GM18909 (cell line): Measurements from ENCODE around the gene AMDHD2.
"Not testable (repeated sequence)": the region's sequence is repeated elsewhere in the genome, so short reads cannot be mapped to it uniquely, and the experiment has no call there.

Experiments used
- ATAC-seq: cut with Tn5 transposase; IDR thresholded peaks from one replicate; pipeline ENCODE4 v1.9.1; 2021; ENCODE audit warnings: mild to moderate bottlenecking; ENCODE audit not compliant: unreplicated experiment, poor library complexity

AMDHD2 gene

DNA sequence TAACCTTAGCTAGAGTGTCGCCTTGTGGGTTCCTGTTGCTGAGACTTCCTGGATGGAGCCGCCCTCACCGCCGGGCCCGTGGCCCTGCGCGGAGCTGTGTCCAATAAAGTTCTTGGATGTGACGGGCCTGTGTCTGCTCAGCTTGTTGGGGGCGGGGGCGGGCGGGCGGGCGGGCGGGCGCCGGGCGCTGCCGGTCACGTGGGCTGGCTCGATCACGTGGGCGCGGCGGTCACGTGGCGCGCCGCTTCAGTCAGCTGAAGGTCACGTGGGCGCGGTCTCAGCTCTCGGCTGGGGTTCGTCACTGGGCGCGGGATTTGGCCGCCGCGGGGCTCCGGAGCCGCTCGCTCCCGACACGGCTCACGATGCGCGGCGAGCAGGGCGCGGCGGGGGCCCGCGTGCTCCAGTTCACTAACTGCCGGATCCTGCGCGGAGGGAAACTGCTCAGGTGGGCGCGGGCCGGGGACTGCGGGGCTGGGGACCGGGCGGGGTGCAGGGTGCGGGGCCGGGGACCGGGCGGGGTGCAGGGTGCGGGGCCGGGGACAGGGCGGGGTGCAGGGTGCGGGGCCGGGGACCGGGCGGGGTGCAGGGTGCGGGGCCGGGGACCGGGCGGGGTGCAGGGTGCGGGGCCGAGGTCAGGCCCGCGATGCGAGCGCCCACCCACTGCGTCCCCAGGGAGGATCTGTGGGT lies at the start of gene AMDHD2:
Gene AMDHD2 (plus strand): TSS at position 275 of the 687 bp plus-strand sequence. CDS start 88 bp downstream, at position 363.
- ATAC-seq: peak; percentile 43

DNA sequence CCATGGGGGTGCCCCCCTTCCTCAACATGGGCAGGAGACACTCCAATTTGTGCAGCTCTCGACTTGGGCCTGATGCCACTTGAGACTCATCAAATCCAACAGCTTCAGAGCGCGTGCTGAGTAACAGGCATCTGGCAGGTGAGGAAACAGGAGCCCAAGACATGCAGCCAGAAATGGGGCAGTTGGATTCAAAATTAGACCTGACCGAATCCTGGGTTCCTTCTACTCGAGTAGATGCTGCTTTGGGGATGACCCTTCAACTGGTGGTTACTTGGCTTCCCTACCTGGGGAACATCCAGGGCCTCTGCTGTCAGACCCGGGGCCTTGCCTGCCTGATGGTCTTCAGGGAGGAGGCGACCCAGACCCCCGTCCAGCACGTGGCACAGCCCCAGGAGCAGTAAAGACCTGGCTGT lies 49.6 kb upstream of the AMDHD2 start:
- no peak for ATAC-seq

DNA sequence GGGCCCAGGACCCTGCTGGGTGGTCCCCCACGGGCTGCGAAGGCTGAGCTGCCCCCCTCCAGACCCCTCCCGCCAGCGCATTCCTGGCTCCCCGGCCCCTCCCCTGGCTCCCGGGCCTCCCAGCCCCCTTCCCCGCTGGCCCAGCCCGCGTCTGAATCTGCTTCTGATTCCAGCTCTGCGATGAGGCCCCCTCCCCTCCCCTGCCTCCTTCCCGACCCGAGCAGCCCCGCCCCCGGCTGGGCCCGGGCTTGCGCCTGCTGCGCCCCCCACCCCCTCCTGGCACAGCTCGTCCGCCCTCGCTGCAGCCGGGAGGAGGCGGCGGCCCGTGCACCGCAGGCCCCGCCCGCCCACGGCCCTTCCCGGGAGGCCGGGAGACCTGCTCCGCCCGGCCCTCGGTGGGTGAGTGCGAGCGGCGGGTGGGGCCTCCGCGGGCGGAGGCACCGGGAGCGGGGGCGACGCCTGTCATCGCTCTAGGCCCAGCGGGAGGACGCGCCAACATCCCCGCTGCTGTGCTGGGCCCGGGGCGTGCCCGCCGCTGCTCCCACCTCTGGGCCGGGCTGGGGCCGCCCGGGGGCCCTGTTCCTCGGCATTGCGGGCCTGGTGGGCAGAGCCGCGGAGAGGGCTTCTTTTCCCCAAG lies 49.0 kb upstream of the AMDHD2 start, which contains the start of gene NTN3:
Gene NTN3 (plus strand): TSS at position 282 of the 637 bp plus-strand sequence. CDS start 405 bp downstream, outside the sequence.
- ATAC-seq: no peak

DNA sequence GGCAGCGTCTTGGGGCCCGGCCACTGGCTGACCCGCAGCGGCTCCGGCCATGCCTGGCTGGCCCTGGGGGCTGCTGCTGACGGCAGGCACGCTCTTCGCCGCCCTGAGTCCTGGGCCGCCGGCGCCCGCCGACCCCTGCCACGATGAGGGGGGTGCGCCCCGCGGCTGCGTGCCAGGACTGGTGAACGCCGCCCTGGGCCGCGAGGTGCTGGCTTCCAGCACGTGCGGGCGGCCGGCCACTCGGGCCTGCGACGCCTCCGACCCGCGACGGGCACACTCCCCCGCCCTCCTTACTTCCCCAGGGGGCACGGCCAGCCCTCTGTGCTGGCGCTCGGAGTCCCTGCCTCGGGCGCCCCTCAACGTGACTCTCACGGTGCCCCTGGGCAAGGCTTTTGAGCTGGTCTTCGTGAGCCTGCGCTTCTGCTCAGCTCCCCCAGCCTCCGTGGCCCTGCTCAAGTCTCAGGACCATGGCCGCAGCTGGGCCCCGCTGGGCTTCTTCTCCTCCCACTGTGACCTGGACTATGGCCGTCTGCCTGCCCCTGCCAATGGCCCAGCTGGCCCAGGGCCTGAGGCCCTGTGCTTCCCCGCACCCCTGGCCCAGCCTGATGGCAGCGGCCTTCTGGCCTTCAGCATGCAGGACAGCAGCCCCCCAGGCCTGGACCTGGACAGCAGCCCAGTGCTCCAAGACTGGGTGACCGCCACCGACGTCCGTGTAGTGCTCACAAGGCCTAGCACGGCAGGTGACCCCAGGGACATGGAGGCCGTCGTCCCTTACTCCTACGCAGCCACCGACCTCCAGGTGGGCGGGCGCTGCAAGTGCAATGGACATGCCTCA lies 48.3 kb upstream of the AMDHD2 start:
- no peak for ATAC-seq

GRCh38 chr16:2472488-2472864 lies 47.7 kb upstream of the AMDHD2 start:
- no peak for ATAC-seq

DNA sequence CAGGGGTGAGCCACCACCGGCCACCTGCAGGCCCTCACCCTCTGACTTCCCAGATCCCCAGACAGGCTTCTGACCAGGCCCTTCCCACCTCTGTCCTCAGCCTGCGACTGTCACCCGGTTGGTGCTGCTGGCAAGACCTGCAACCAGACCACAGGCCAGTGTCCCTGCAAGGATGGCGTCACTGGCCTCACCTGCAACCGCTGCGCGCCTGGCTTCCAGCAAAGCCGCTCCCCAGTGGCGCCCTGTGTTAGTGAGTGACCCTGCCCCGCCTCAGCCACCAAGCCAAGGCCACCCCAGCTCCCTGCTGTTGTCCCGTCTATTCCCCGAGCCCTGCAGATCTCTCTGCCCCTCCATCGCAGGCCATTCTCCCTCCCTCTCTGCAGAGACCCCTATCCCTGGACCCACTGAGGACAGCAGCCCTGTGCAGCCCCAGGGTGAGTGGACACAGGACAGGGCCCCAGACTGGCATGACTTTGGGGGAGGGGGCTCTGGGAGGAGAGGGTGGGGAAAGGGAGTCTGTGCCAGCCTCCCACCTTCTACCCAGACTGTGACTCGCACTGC lies 47.2 kb upstream of the AMDHD2 start:
- ATAC-seq: no peak

DNA sequence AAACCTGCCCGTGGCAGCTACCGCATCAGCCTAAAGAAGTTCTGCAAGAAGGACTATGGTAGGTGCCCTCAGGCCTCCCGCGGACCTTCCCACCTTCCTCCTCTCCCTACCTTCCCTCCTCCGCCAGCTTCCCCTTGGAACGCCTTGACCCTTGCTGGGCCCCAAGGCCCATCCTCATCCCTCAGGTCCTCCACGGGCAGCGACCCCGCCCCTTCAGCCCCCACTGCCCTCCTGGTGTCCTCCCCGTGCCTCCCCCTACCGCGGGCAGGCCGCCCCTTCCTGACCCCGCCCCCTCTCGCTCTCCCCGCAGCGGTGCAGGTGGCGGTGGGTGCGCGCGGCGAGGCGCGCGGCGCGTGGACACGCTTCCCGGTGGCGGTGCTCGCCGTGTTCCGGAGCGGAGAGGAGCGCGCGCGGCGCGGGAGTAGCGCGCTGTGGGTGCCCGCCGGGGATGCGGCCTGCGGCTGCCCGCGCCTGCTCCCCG lies 46.7 kb upstream of the AMDHD2 start:
- no peak for ATAC-seq

DNA sequence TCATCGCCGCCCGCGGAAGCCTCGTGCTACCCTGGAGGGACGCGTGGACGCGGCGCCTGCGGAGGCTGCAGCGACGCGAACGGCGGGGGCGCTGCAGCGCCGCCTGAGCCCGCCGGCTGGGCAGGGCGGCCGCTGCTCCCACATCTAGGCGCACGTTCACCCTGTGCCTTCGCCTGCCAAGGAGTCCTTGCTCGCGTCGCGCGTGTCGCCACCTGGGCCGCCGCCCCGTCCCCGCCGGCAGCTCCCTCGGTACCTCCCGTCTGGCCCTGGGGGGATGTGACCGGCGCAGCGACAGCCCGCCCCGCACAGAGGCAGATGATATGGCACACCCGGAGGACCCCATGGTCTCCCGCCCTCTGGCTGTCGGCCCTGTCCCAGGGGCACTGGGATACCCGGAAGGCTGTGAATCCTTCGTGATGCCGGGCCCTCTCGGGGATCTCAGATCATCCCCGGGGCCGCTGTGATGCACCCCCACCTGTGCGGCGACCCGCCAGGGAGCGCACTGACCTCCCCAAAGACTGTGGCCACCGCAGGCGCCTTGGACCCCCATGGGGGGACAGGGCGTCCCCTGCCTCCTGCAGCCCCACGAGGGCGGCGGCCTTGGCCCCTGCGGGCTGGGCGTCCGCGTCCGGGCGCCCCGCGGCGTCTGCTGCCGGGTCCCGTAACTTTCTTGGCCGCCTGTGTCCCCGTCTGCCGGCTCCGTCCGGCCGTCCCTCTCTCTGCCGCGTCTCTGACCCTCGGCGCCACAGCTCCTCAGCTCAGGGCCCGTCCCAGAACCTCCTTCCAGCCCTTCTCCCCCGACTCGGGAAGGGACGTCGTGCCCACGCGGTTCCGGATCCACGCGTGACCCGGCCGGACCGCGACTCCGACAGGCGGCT lies 45.9 kb upstream of the AMDHD2 start:
- ATAC-seq: peak; percentile 29

DNA sequence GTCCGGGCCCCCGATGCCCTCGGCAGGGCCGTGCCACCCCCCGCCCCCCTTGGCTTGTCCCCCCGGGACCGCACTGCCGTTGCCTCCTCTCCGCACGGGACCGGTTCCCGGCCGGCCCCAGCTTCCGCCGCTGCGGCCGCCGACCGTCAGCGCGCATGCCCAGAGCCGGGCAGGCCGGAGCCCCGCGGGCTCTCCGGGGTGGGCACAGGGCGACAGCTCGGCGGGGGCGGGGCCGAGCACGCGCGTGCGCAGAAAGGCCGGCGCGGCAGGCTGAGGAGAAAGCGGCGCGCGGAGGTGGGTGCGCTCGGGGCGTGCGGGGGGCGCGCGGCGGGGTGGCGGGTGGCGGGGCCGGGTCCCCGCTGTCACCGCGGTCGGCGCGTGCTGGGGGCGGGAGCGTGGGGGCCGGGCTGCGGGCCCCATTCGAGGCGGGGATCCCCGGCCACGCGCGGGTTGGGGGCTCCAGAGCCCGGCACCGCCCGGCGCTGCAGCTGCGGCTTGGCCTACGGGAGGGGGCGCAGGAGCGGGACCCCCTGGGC lies 45.2 kb upstream of the AMDHD2 start, which contains the start of gene TBC1D24:
Gene TBC1D24 (plus strand): TSS at position 251 of the 536 bp plus-strand sequence. CDS start 21,022 bp downstream, outside the sequence.
- peak; percentile 57 for ATAC-seq

DNA sequence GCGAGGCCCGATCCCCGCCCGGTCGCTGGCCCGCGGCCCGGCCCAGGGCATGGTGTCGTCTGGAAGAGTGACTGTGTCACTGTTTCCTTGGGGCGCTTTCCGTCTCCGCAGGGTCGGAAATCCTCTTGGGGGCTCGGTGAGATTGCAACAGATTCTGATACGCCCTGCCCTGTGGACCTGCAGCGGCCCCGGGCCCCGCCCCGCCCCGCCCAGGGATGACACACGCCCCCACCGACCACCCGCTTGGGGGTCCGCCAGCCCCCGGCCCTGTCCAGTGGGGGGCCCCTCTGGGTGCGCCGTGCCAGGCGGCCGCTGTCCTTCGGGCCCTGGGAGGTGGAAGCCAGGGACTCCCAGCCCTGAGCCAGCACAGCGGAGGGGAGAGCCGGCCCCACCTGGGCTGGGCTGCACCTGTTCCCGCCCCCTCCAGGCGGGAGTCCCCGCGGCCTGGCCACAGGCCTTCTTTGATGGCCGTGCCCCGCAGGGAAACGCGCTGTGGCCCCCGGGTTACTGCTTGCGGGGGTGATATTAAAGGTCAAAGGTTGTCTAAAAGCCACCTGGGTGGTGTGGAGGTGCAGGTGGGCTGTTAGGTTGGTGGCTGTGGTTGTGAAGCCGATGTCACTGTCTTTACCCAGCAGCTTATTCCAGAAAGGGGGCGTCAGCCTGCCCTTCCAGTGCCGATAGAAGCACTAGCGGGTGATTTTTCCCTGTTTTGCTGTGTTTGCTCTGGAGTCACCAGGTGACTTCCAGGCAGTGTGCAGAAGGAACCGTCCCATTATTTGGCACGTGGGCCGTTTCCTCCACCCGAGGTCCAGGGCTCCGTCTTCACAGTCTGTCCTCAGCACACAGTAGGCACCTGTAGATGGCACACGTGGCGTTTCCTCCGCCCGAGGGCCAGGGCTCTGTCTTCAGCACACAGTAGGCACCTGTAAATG lies 44.5 kb upstream of the AMDHD2 start:
- peak; percentile 4 for ATAC-seq

DNA sequence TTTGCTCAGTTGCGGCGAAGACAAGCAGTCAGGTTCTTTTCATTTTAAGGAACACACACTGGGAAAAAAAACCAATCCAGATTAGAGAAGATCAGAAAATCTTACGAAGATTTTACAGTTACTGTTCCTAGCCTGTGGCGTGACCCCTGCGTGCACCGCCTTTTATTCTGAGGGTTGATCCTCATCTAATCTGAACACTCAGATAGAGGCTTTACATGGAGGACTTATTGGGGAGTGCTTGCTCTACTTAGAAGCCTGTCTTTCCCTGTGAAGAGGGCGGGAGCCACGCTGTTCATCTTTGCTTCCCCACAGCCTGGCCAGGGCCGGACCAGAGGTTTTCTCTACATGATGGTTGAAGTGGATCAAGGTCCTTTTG lies 43.8 kb upstream of the AMDHD2 start:
- ATAC-seq: no peak

DNA sequence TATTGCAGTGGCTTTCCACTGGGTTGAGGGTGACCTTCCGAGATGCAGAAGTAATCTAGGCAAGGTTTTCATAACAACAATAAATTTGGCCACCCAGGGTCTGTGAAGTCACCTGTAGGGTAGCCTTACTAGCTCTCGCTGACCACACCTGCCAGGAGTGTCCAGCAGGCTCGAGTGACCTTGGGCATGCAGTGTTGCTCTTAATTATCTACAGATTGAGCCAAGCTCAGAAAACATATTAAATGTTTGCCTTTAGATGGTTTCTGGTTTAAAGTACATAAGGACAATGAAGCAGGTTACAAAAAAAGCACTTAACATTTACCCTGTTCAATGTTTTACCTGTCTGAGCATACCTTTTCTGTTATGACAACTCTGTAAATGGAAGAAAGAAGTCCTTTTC lies 43.4 kb upstream of the AMDHD2 start:
- no peak for ATAC-seq

DNA sequence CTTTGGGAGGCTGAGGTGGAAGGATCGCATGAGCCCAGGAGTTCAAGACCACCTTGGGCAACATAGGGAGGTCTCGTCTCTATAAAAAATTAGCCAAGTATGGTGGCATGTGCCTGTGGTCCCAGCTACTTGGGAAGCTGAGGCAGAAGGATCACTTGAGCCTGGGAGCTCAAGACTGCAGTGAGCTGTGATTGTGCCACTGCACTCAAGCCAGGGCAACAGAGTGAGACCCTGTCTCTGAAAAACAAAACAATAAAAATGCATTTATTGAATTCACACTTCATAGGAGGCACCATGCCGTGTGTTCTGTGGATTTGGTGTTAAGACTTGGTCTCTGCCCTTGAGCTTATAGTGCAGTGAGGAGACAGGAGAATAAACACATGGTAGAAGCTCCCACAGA lies 42.8 kb upstream of the AMDHD2 start:
- no peak for ATAC-seq

- no peak for ATAC-seq
Observed at GRCh38 chr16:2478279-2478678, 41.9 kb upstream of the AMDHD2 start.

DNA sequence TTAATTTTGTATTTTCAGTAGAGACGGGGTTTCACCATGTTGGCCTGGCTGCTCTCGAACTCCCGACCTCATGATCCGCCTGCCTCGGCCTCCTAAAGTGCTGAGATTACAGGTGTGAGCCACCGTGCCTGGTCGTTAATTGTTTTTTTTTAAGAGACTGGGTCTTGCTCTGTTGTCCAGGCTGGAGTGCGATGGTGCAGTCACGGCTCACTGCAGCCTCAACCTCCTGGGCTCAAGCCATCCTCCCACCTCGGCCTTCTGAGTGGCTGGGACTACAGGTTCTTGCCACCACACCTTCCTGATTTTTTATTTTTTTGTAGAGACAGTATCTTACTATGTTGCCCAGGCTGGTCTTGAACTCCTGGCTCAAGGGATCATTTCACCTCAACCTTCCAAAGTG lies 40.2 kb upstream of the AMDHD2 start:
- ATAC-seq: not testable (repeated sequence)

DNA sequence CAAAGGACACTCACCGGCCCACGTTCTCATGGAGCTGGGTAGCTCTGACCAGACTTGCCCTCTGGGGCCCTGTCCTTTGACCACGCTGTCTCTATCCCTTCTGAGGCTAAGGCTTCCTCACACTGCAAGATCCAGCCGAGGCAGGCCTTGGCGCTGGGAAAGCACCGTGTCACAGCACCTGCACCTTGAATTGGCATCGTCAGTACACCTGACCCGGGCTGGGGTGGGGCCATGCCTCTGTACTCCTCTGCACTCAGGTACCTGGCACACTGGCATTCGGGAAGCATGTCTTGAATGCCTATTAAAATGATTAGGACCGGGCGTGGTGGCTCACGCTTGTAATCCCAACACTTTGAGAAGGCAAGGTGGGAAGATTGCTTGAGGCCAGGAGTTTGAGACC lies 39.2 kb upstream of the AMDHD2 start:
- no peak for ATAC-seq

- no peak for ATAC-seq
Observed at GRCh38 chr16:2481676-2482075, 38.5 kb upstream of the AMDHD2 start.

DNA sequence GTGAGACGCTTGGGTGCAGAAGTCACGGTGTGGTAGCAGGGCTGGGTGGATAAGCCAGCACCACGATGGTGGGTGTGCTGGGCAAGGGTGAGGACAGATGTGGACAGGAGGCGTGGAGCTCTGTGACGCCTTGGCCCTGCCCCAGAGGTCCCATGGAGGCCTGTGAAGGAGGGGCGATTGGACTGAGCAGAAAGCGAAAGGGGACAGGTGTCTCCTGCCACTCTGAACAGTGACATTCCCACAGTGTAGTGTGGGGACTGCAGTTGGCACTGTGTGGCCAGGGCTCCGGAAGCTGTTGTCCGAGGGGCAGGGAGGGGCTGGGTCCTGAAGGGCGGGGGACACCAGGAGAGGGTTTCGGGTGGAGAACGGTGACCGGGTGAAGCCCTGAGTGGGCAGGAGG lies 37.9 kb upstream of the AMDHD2 start:
- ATAC-seq: no peak
